HEK293T (cell line): Measurements from ENCODE around the gene MRPL11.
"Not testable (repeated sequence)": the region's sequence is repeated elsewhere in the genome, so short reads cannot be mapped to it uniquely, and the experiment has no call there.

Source experiments
- CTCF ChIA-PET: fragments of 350-600 bp; formaldehyde crosslinking; extraction: SDS; loops from one replicate; lab custom pipeline; 2021; ENCODE audit warnings: antibody characterized with exemption, inconsistent platforms; lab: Yijun Ruan, JAX
- POLR2A ChIA-PET: fragments of 350-600 bp; formaldehyde crosslinking; extraction: SDS; loops from one replicate; lab custom pipeline; 2020; ENCODE audit warnings: antibody characterized with exemption, inconsistent platforms; lab: Yijun Ruan, JAX
- DNase-seq: peaks from one replicate; pipeline ENCODE4 v3.0.0; 2012; ENCODE audit warnings: mixed read lengths; ENCODE audit errors: extremely low spot score
- ARNT ChIP-seq: fragments of 450-650 bp; IDR thresholded peaks from 2 replicates; pipeline ENCODE4 v1.6.1; 2017; ENCODE audit warnings: mild to moderate bottlenecking
- BHLHE40 ChIP-seq: fragments of 450-650 bp; IDR thresholded peaks from 2 replicates; pipeline ENCODE4 v1.6.1; 2016; ENCODE audit warnings: mild to moderate bottlenecking, moderate library complexity, borderline replicate concordance
- CTBP1 ChIP-seq: fragments of 450-650 bp; IDR thresholded peaks from 2 replicates; pipeline ENCODE4 v1.6.1; 2016; ENCODE audit warnings: borderline replicate concordance
- ELF4 ChIP-seq: fragments of 450-650 bp; IDR thresholded peaks from 2 replicates; pipeline ENCODE4 v1.6.1; 2017; ENCODE audit warnings: antibody characterized with exemption
- FOXA1 ChIP-seq: fragments of 450-650 bp; IDR thresholded peaks from 2 replicates; pipeline ENCODE4 v1.6.1; 2016; ENCODE audit warnings: mild to moderate bottlenecking
- FOXK2 ChIP-seq: fragments of 450-650 bp; IDR thresholded peaks from 2 replicates; pipeline ENCODE4 v1.6.1; 2016; ENCODE audit warnings: mild to moderate bottlenecking
- HDGF ChIP-seq: fragments of 450-650 bp; IDR thresholded peaks from 2 replicates; pipeline ENCODE4 v1.6.1; 2017; ENCODE audit warnings: antibody characterized with exemption, borderline replicate concordance
- L3MBTL2 ChIP-seq: fragments of 450-650 bp; conservative IDR thresholded peaks from 2 replicates; pipeline ENCODE4 v1.6.1; 2016; ENCODE audit warnings: mild to moderate bottlenecking
- LEF1 ChIP-seq: fragments of 450-650 bp; IDR thresholded peaks from 2 replicates; pipeline ENCODE4 v1.6.1; 2017; ENCODE audit warnings: mild to moderate bottlenecking, borderline replicate concordance
- NFRKB ChIP-seq: fragments of 450-650 bp; IDR thresholded peaks from 2 replicates; pipeline ENCODE4 v1.6.1; 2016; ENCODE audit warnings: mild to moderate bottlenecking, moderate library complexity
- SP1 ChIP-seq: fragments of 450-650 bp; IDR thresholded peaks from 2 replicates; pipeline ENCODE4 v1.6.1; 2017
- SUZ12 ChIP-seq: fragments of 450-650 bp; IDR thresholded peaks from 2 replicates; pipeline ENCODE4 v1.6.1; 2016; ENCODE audit warnings: mild to moderate bottlenecking
- TARDBP ChIP-seq: fragments of 450-650 bp; IDR thresholded peaks from 2 replicates; pipeline ENCODE4 v1.6.1; 2016
- ZNF384 ChIP-seq: fragments of 450-650 bp; IDR thresholded peaks from 2 replicates; pipeline ENCODE4 v1.6.1; 2016
- TF ChIP-seq, protein P1 (sequence below): fragments of 450-650 bp; IDR thresholded peaks from 2 replicates; pipeline ENCODE4 v1.6.1; 2016

MRPL11 gene

GRCh38 chr11:66437979-66438503, 607 bp downstream of the MRPL11 start:
- TF ChIP-seq FOXK2 = no peak
- TF ChIP-seq TARDBP = no peak
- TF ChIP-seq, protein P1, sequence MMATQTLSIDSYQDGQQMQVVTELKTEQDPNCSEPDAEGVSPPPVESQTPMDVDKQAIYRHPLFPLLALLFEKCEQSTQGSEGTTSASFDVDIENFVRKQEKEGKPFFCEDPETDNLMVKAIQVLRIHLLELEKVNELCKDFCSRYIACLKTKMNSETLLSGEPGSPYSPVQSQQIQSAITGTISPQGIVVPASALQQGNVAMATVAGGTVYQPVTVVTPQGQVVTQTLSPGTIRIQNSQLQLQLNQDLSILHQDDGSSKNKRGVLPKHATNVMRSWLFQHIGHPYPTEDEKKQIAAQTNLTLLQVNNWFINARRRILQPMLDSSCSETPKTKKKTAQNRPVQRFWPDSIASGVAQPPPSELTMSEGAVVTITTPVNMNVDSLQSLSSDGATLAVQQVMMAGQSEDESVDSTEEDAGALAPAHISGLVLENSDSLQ = no peak
- no peak for TF ChIP-seq SUZ12
- no peak for TF ChIP-seq NFRKB
- TF ChIP-seq L3MBTL2 = no peak
- TF ChIP-seq BHLHE40 = no peak
- TF ChIP-seq ARNT = no peak
- TF ChIP-seq CTBP1 = no peak
- no peak for TF ChIP-seq ZNF384
- TF ChIP-seq SP1 = no peak
- no peak for TF ChIP-seq HDGF
- CTCF ChIA-PET = interaction anchor here (1.0 to 1.7 kb wide), 5 partner anchors 7 to 240 kb away, joined by 3 to 12 read pairs (median 8); partner anchors contain the start of gene RBM4B
- POLR2A ChIA-PET = interaction anchor here (0.6 to 1.6 kb wide), 8 partner anchors 16 to 239 kb away, joined by 3 to 9 read pairs (median 4); partner anchors contain the start of genes BBS1, PELI3, RBM4B and YIF1A
- no peak for DNase-seq

DNA sequence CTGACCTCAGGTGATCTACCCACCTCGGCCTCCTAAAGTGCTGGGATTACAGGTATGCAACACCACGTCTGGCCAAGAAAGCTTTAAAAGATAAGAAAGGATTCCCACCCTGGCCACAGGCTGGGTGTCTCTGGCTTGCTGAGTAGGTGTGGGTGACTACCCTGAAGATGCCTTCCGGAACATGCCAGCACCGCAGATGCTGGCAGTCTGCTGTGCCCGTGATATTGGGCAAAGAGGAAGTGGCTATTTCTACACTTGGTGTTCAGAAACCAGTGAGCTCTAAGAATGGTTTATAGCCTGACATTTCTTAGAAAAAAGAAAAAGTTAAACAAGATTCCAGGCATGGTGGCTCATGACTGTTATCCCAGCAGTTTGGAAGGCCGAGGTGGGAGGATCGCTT, 6.1 kb downstream of the MRPL11 start:
- ChIA-PET POLR2A (interaction anchor here (0.6 to 1.5 kb wide), 2 partner anchors 11 to 245 kb away, joined by 3 to 4 read pairs; partner anchors contain the start of gene RBM4B), CTCF (interaction anchor here (0.7 kb wide), 1 partner anchor 44 kb away, joined by 3 read pairs; no protein-coding TSS in a partner anchor)
- TF ChIP-seq ELF4 (no peak), TARDBP (no peak), L3MBTL2 (no peak), SP1 (no peak), ARNT (no peak), SUZ12 (no peak), ZNF384 (no peak), FOXA1 (no peak), CTBP1 (no peak), HDGF (no peak), FOXK2 (no peak)
- TF ChIP-seq, protein P1 = no peak
- no peak for DNase-seq

- DNase-seq, CTCF ChIA-PET: not testable (repeated sequence)
- POLR2A ChIA-PET = interaction anchor here (1.5 kb wide), 1 partner anchor 246 kb away, joined by 4 read pairs; the partner anchor contains the start of gene RBM4B
Measured at GRCh38 chr11:66431871-66432329, 6.7 kb downstream of the MRPL11 start.

DNA sequence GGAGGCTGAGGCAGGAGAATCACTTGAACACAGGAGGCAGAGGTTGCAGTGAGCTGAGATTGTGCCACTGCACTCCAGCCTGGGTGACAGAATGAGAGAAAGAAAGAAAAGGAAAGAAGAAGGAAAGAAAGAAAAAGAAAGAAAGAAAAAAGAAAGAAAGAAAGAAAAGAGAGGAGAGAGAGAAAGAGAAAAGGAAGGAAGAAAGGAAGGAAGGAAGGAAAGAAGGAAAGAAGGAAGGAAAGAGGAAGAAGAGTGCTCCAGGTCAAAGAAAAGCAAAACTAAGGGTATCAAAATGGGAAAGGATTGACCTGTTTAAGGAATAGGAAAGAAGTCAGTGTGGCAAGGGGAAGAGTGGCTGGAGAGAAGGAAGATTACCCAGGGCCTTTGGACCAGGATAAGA, 7.4 kb downstream of the MRPL11 start:
- DNase-seq, POLR2A ChIA-PET: not testable (repeated sequence)
- CTCF ChIA-PET = interaction anchor here (0.8 to 0.9 kb wide), 3 partner anchors 7 to 45 kb away, joined by 3 to 10 read pairs (median 5); partner anchors contain the start of gene MRPL11

- no peak for TF ChIP-seq TARDBP
- no peak for TF ChIP-seq ARNT
- TF ChIP-seq, protein P1 = no peak
- TF ChIP-seq NFRKB = no peak
- TF ChIP-seq SP1 = no peak
- TF ChIP-seq HDGF = no peak
- TF ChIP-seq FOXA1 = no peak
- TF ChIP-seq LEF1 = no peak
- no peak for TF ChIP-seq SUZ12
- no peak for TF ChIP-seq L3MBTL2
- TF ChIP-seq CTBP1 = no peak
- no peak for TF ChIP-seq ELF4
- no peak for TF ChIP-seq FOXK2
- DNase-seq = peak; percentile 77
- POLR2A ChIA-PET = no interaction called here
- CTCF ChIA-PET = interaction anchor here (0.6 to 1.1 kb wide), 8 partner anchors 8 to 49 kb away, joined by 3 to 10 read pairs (median 4); partner anchors contain the start of genes MRPL11 and NPAS4
Measured at GRCh38 chr11:66429983-66430602, 8.6 kb downstream of the MRPL11 start.

- POLR2A ChIA-PET = no interaction called here
- DNase-seq = no peak
- CTCF ChIA-PET = interaction anchor here (0.7 to 1.7 kb wide), 6 partner anchors 8 to 441 kb away, joined by 3 to 6 read pairs (median 4); partner anchors contain the start of gene NPAS4
- TF ChIP-seq FOXK2 (no peak), ARNT (no peak), SUZ12 (no peak), HDGF (no peak), TARDBP (no peak)
Measured at GRCh38 chr11:66428933-66429332, 9.7 kb downstream of the MRPL11 start.

DNA sequence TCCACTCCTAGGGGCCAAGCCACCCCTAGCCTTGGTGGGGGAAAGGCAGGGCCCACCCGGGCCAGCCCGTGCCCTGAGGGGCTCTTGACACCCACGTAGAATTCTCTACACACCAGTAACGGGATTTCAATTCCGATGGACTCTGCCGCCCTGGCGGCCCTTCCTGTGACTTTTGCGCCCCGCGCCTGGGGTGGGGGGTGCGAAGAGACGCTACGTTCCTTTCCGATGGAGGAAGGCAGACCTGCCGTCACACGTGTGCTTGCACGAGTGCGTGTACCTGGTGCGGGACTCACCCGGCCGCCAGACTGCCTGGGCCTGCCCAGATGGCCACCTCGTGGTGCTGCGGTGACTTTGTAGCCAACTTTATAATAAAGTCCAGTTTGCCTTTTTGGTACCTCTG, 12.3 kb downstream of the MRPL11 start:
- ChIA-PET POLR2A (no interaction called here), CTCF (no interaction called here)

More for the DNA sequence above, 12.3 kb downstream of the MRPL11 start:
- no peak for TF ChIP-seq ARNT
- DNase-seq = no peak
